ENCODE measurements around the gene BTAF1.

Gene BTAF1

GRCh38 chr10:92038949-92039348 is 115.4 kb downstream of the BTAF1 start:
- TF ChIP-seq CTCF (IDR thresholded peaks at IDR 0.05; ENCODE audit: low read depth, low read length, missing control alignments): no peak
- no peak overlapping the region for H3K4me3 ChIP-seq (ENCODE audit: low read depth, low read length)
- no peak for DNase-seq (ENCODE audit: low read depth)
- in situ Hi-C loops (cut with HindIII; ENCODE audit: low sequenced_read_pairs): no loop called here

GRCh38 chr10:92042541-92042940 is 119.0 kb downstream of the BTAF1 start:
- in situ Hi-C loops (cut with HindIII; ENCODE audit: low sequenced_read_pairs): no loop called here
- no peak for DNase-seq (ENCODE audit: low read depth)
- H3K4me3 ChIP-seq (ENCODE audit: low read depth, low read length): no peak overlapping the region
- no peak for TF ChIP-seq CTCF (IDR thresholded peaks at IDR 0.05; ENCODE audit: low read depth, low read length, missing control alignments)

- no peak for TF ChIP-seq CTCF (IDR thresholded peaks at IDR 0.05; ENCODE audit: low read depth, low read length, missing control alignments)
- no peak overlapping the region for H3K4me3 ChIP-seq (ENCODE audit: low read depth, low read length)
- no peak for DNase-seq (ENCODE audit: low read depth)
- in situ Hi-C loops (cut with HindIII; ENCODE audit: low sequenced_read_pairs): no loop called here
These were observed 122.1 kb downstream of the BTAF1 start for GRCh38 chr10:92045641-92046106.

- DNase-seq (ENCODE audit: low read depth): no peak
These were observed 123.6 kb downstream of the BTAF1 start for GRCh38 chr10:92047215-92047614.

GRCh38 chr10:92052088-92052487 is 128.5 kb downstream of the BTAF1 start:
- no peak for DNase-seq (ENCODE audit: low read depth)
- in situ Hi-C loops (cut with HindIII; ENCODE audit: low sequenced_read_pairs): no loop called here
- TF ChIP-seq CTCF (IDR thresholded peaks at IDR 0.05; ENCODE audit: low read depth, low read length, missing control alignments): no peak
- no peak overlapping the region for H3K4me3 ChIP-seq (ENCODE audit: low read depth, low read length)

More at GRCh38 chr10:92047215-92047614, 123.6 kb downstream of the BTAF1 start:
- TF ChIP-seq CTCF (IDR thresholded peaks at IDR 0.05; ENCODE audit: low read depth, low read length, missing control alignments): no peak
- no peak overlapping the region for H3K4me3 ChIP-seq (ENCODE audit: low read depth, low read length)
- in situ Hi-C loops (cut with HindIII; ENCODE audit: low sequenced_read_pairs): no loop called here

GRCh38 chr10:92052741-92053140 is 129.2 kb downstream of the BTAF1 start:
- TF ChIP-seq CTCF (IDR thresholded peaks at IDR 0.05; ENCODE audit: low read depth, low read length, missing control alignments): no peak
- DNase-seq (ENCODE audit: low read depth): no peak
- H3K4me3 ChIP-seq (ENCODE audit: low read depth, low read length): no peak overlapping the region
- in situ Hi-C loops (cut with HindIII; ENCODE audit: low sequenced_read_pairs): no loop called here

- in situ Hi-C loops (cut with HindIII; ENCODE audit: low sequenced_read_pairs): no loop called here
- DNase-seq (ENCODE audit: low read depth): no peak
- TF ChIP-seq CTCF (IDR thresholded peaks at IDR 0.05; ENCODE audit: low read depth, low read length, missing control alignments): no peak
- no peak overlapping the region for H3K4me3 ChIP-seq (ENCODE audit: low read depth, low read length)
These were observed 131.2 kb downstream of the BTAF1 start for GRCh38 chr10:92054807-92055206.
